ENCODE results near the gene ARHGEF25. TPM values are rescaled to one million over a fixed set of nuclear protein-coding genes. Genes with fewer than 3 reads are reported as not detected.

ARHGEF25 gene
- total and polyA plus RNA-seq, 12 donors = 5.0 to 49.2 (median 9.0) TPM

DNA sequence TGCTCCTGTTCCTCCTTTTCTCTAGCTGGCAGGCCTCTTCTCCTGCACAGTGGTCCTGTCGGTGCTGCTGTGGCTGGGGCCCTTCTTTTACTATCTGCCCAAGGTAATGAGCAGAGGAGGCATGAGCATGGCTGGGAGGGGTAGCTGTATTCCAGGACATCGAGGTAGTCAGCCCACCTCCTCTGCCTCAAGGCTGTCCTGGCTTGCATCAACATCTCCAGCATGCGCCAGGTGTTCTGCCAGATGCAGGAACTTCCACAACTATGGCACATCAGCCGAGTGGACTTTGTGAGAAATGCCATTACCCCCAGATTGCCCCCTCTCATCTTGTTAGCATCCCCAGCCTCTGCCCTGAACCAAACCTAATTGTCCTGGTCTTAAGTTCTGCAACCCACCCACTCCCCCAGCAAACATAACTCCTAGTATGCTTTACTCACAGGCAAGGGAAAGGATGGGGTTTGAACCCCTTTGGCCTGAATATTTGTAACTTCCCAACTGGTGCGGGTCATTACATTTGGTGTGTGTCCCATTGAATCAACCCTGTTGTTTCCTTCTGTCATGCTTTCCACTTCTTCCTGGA, 12.7 kb downstream of the ARHGEF25 start:
- TF ChIP-seq, protein P1, sequence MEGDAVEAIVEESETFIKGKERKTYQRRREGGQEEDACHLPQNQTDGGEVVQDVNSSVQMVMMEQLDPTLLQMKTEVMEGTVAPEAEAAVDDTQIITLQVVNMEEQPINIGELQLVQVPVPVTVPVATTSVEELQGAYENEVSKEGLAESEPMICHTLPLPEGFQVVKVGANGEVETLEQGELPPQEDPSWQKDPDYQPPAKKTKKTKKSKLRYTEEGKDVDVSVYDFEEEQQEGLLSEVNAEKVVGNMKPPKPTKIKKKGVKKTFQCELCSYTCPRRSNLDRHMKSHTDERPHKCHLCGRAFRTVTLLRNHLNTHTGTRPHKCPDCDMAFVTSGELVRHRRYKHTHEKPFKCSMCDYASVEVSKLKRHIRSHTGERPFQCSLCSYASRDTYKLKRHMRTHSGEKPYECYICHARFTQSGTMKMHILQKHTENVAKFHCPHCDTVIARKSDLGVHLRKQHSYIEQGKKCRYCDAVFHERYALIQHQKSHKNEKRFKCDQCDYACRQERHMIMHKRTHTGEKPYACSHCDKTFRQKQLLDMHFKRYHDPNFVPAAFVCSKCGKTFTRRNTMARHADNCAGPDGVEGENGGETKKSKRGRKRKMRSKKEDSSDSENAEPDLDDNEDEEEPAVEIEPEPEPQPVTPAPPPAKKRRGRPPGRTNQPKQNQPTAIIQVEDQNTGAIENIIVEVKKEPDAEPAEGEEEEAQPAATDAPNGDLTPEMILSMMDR (IDR thresholded peaks at IDR 0.05) = no peak
- intact Hi-C loops (cut with DNase I) = loop anchor here in 4 of 10 donors (2.0 to 10.0 kb wide), 4 partner anchors 41 to 169 kb away; partner anchors contain the start of genes GLI1 (in 1 of the 4) and INHBE (in 1 of the 4)
- DNase-seq (no peak), ATAC-seq (no peak)
- Histone ChIP-seq H3K4me1 (peaks cover 9 to 46% (median 27%) of the 10 kb centered on the region in 9 donors), H3K27me3 (peaks cover 11 to 96% (median 84%) of the 10 kb centered on the region in 7 donors), H3K36me3 (peaks cover 0 to 10% (median 0%) of the 10 kb centered on the region in 9 donors), H3K4me3 (no peak overlapping the region), H3K27ac (no peak overlapping the region), H3K9me3 (no peaks in the 10 kb centered on the region)
- 73 to 78% methylated on average over 5 of the region's 5 CpGs for WGBS, 2 donors

DNA sequence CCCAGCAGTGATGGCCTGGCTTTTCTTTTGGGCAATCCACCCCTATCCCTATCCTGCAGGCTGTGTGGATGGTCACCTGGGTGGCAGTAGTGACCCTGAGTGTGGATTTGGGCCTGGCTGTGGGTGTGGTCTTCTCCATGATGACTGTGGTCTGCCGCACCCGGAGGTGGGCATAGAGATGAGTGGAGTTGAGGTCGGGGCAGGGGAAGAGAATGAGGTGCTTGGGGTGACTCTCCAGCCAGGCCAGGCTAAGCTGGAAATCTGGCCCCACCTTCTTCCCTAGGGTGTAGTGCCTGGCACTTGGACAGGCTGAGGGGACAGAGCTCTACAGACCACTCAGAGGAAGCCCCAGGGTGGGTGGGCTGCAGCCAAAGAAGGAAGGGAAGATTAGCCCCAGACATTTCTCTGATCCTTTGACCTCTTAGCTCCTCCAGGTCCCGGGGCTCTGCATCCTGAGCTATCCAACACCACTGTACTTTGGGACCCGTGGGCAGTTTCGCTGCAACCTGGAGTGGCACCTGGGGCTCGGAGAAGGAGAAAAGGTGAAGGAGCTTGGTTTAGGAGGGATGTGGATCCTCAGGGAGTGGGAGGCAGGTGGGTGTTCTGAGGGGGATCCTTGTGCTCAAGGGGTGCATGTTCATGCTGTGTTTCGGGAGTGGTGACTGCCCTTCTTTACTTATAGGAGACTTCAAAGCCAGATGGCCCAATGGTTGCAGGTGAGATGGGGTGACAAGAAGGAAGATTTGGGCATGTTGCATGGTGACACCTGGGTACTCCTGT, 13.4 kb downstream of the ARHGEF25 start:
- DNase-seq = no peak
- intact Hi-C loops (cut with DNase I) = loop anchor here in 3 of 10 donors (5.0 to 10.0 kb wide), 3 partner anchors 160 to 170 kb away; partner anchors contain the start of genes GLI1 (in 1 of the 3) and INHBE (in 1 of the 3)
- H3K36me3 ChIP-seq = peaks cover 0 to 10% (median 0%) of the 10 kb centered on the region in 9 donors
- no peaks in the 10 kb centered on the region for H3K9me3 ChIP-seq
- TF ChIP-seq, protein P1 (IDR thresholded peaks at IDR 0.05) = no peak
- WGBS, 2 donors = 83 to 89% methylated on average over 8 of the region's 8 CpGs
- no peak overlapping the region for H3K27ac ChIP-seq
- ATAC-seq = no peak
- no peak overlapping the region for H3K4me3 ChIP-seq
- H3K4me1 ChIP-seq = peaks cover 9 to 41% (median 26%) of the 10 kb centered on the region in 9 donors
- H3K27me3 ChIP-seq = peaks cover 11 to 96% (median 78%) of the 10 kb centered on the region in 7 donors

DNA sequence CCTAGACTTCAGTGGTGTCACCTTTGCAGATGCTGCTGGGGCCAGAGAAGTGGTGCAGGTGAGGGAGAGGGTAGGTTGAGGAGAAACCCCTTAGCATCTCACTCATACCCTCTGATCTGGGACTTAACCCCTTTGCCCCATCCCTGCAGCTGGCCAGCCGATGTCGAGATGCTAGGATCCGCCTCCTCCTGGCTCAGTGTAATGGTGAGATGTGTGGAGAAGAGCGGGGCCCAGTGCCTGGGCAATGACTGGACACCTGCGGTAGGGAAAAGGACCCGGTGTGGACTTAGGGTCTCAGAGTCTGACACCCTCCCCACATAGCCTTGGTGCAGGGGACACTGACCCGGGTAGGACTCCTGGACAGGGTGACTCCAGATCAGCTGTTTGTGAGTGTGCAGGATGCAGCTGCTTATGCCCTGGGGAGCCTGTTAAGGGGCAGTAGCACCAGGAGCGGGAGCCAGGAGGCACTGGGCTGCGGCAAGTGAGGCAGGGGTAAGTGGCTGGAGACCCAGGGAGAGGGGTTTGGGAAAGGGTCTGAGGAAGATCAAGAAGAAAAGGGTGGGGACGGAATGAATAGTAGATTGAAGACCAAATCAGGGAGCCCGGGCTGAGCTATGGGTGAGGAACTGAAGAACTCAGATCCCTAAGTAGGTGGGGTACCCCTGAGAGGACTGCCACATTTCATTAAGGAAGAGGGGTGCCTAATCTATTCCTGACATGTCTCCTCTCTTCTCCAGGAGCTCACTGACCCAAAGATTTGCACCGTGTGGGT, 14.2 kb downstream of the ARHGEF25 start:
- no peak overlapping the region for H3K4me3 ChIP-seq
- intact Hi-C loops (cut with DNase I) = loop anchor here in 2 of 10 donors (10.0 kb wide), 2 partner anchors 161 to 171 kb away; partner anchors contain the start of genes GLI1 (in 1 of the 2) and INHBE (in 1 of the 2)
- H3K27me3 ChIP-seq = peaks cover 11 to 96% (median 72%) of the 10 kb centered on the region in 7 donors
- no peak for DNase-seq
- peaks cover 0 to 10% (median 0%) of the 10 kb centered on the region in 9 donors for H3K36me3 ChIP-seq
- WGBS, 2 donors = 84 to 86% methylated on average over 12 of the region's 12 CpGs
- H3K9me3 ChIP-seq = no peaks in the 10 kb centered on the region
- ATAC-seq = no peak
- no peak overlapping the region for H3K27ac ChIP-seq
- peaks cover 9 to 33% (median 20%) of the 10 kb centered on the region in 9 donors for H3K4me1 ChIP-seq
- TF ChIP-seq, protein P1 (IDR thresholded peaks at IDR 0.05) = no peak

Measured in heart right ventricle (tissue), 16 donors.